Aorta (tissue), 5 donors: ENCODE data around the gene GSTM2. TPM values are rescaled to one million over a fixed set of nuclear protein-coding genes. Genes with fewer than 3 reads are reported as not detected.

ENCODE experiments used
- ATAC-seq: fragments of 200-7000 bp; cut with Tn5 transposase; one replicate; pipeline ENCODE4 v1.9.1; 2022; ENCODE audit warnings: moderate library complexity; ENCODE audit not compliant: low FRiP score
- DNase-seq, 2 donors: peaks; one replicate each; pipeline ENCODE4 v3.0.0-alpha.2; 2020
- H3K27ac ChIP-seq, 2 donors: one replicate each; pipeline ENCODE4 v1.5.1; 2013; ENCODE audit warnings: low read length in 2 of 2, mild to moderate bottlenecking in 2 of 2, moderate library complexity in 2 of 2, control low read depth in 1 of 2, inconsistent platforms in 1 of 2, low read depth in 1 of 2
- H3K27me3 ChIP-seq, 2 donors: one replicate each; pipeline ENCODE4 v1.6.1; 2013; ENCODE audit warnings: control low read depth in 1 of 2, low read length in 1 of 2, mild to moderate bottlenecking in 1 of 2, moderate library complexity in 1 of 2; ENCODE audit not compliant: insufficient read depth in 2 of 2, control insufficient read depth in 1 of 2
- H3K36me3 ChIP-seq, 2 donors: one replicate each; pipeline ENCODE4 v1.6.1; 2013; ENCODE audit warnings: control low read depth in 1 of 2, low read length in 1 of 2, mild to moderate bottlenecking in 1 of 2; ENCODE audit not compliant: insufficient read depth in 2 of 2, control insufficient read depth in 1 of 2
- H3K4me1 ChIP-seq, 2 donors: one replicate each; pipeline ENCODE4 v1.6.1; 2013; ENCODE audit warnings: low read length in 2 of 2, control low read depth in 1 of 2, mild to moderate bottlenecking in 1 of 2, moderate library complexity in 1 of 2; ENCODE audit not compliant: insufficient read depth in 2 of 2, control insufficient read depth in 1 of 2
- H3K4me3 ChIP-seq, 2 donors: one replicate each; pipeline ENCODE4 v1.5.1; 2013; ENCODE audit warnings: low read length in 2 of 2, control low read depth in 1 of 2, mild to moderate bottlenecking in 1 of 2
- H3K9me3 ChIP-seq: one replicate; pipeline ENCODE4 v1.6.1; 2013; ENCODE audit warnings: mild to moderate bottlenecking, low read length; ENCODE audit not compliant: control insufficient read depth
- WGBS, 2 donors: extraction: QIAGEN DNeasy Blood & Tissue Kit; methylation state at CpG; one replicate each; pipeline ENCODE4 v1.1.7; 2013; 5-methylcytosine and 5-hydroxymethylcytosine counted together
- intact Hi-C, 2 donors: fragments of 100-400 bp; cut with DNase I; formaldehyde crosslinking; loops; one replicate each; pipeline versions ENCODE4 v1.14.2 to v1.15.0; 2022
- polyA plus RNA-seq, 2 donors: library from polyadenylated mRNA; stranded (reverse); fragments of 200-250 nt; gene quantifications; one replicate each; pipeline ENCODE4 v1.2.3, GENCODE V29; 2013
- total RNA-seq, 2 donors: library from RNA; stranded (reverse); fragmentation: NEBNext Ultra II Directional; extraction: Animal tissue kit (Norgen Biotek cat#: 25700); gene quantifications; one replicate each; pipeline ENCODE4 v1.2.1, GENCODE V29; 2021
- donor health status: healthy with polysubstance abuse.
- donor health status: Bipolar disorder and iron deficiency.
- donor health status: DM: no; HTN: no; CAD: no.
- donor health status: DM: no; HTN: no; CAD: no.
- donor health status: DM: yes; HTN: yes; CAD: no.

GSTM2 gene
- total and polyA plus RNA-seq, 4 donors: 17.5 to 279 (median 92.1) TPM

DNA sequence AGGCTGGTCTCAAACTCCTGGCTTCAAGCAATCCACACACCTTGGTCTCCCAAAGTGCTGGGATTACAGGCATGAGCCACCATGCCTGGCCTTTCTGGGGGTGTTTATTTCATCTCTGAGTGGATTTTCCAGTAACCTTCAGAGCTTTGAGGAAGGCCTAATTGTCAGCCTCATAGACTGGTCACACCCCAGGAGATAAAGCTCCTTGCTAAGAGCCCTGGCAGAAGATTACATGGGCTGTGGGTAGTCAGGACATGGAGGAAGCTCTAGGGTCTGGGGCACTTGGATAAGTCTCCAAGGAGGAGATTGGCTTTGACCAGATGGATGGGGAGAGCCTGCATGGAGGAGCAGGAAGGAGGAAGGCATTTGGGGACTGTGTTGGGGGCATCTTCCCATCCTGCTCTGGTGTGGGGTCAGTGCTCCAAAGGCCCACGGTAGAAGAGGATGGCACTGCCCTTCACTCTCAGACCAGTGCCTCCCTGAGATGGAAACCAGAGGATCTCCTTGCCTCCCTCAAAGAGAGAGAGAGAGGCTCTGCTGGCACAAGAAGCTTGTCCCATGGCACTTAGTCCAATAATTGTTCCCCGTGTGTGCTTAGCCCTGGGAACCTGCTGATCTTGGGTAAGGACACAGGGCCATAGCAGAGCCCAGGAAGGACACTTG lies 26.6 kb upstream of the GSTM2 start:
- Histone ChIP-seq H3K27me3 (no peaks in the 10 kb centered on the region), H3K27ac (no peak overlapping the region), H3K4me3 (no peak overlapping the region), H3K4me1 (no peaks in the 10 kb centered on the region), H3K9me3 (no peaks in the 10 kb centered on the region), H3K36me3 (no peaks in the 10 kb centered on the region)
- DNase-seq: peak in 1 of 2 donors; percentile 30
- no peak for ATAC-seq
- 62 to 84% methylated on average over 2 of the region's 2 CpGs for WGBS, 2 donors
- intact Hi-C loops: loop anchor here (2.0 to 5.0 kb wide), 4 partner anchors 46 to 346 kb away; partner anchors contain the start of gene GSTM1 (in 1 of the 2)

DNA sequence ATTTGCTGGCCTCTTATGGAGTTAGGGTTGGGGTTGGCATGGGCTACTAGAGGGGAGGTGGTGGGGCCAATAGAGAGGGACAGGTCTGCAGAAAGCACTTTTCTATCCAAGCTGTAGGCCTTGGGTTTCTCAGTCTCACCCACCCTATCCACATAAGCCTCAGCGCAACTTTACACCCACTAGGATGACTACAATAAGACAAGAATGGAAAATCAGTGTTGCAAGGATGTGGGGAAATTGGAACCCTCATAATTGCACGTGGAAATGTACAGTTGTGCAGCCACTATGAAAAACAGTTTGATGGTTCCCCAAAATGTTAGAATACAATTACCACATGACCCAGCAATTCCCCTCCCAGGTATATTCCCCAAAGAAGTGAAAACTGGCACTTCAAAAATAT lies 26.0 kb upstream of the GSTM2 start:
- DNase-seq (no peak), ATAC-seq (no peak)
- 81 to 82% methylated on average over 2 of the region's 2 CpGs for WGBS, 2 donors
- no peak overlapping the region for H3K27ac ChIP-seq
- H3K4me1 ChIP-seq: no peaks in the 10 kb centered on the region
- H3K27me3 ChIP-seq: no peaks in the 10 kb centered on the region
- H3K4me3 ChIP-seq: no peak overlapping the region
- no peaks in the 10 kb centered on the region for H3K36me3 ChIP-seq
- H3K9me3 ChIP-seq: no peaks in the 10 kb centered on the region
- intact Hi-C loops: loop anchor here (2.0 to 5.0 kb wide), 4 partner anchors 45 to 345 kb away; partner anchors contain the start of gene GSTM1 (in 1 of the 2)

DNA sequence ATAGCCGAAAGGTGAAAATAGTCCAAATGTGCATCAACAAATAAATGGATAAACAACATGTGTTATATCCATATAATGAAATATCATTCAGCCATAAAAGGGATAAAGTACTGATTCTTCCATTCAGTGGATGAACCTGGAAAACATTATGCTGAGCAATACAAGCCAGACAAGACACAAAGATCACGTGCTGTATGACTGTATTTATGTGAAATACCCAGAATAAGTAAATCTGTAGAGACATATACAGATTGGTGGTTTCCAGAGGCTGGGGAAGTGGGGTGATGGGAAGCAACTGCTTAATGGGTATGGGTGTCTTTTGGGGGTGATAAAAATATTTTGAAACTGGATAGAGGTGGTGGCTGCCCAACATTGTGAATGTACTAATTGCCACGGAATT lies 25.2 kb upstream of the GSTM2 start:
- no peaks in the 10 kb centered on the region for H3K27me3 ChIP-seq
- DNase-seq (no peak), ATAC-seq (no peak)
- no peaks in the 10 kb centered on the region for H3K9me3 ChIP-seq
- no peaks in the 10 kb centered on the region for H3K4me1 ChIP-seq
- intact Hi-C loops: loop anchor here (1.0 to 5.0 kb wide), 3 partner anchors 96 to 345 kb away; no protein-coding TSS in a partner anchor
- no peak overlapping the region for H3K27ac ChIP-seq
- 76 to 79% methylated on average over 3 of the region's 3 CpGs for WGBS, 2 donors
- H3K36me3 ChIP-seq: no peaks in the 10 kb centered on the region
- H3K4me3 ChIP-seq: no peak overlapping the region

DNA sequence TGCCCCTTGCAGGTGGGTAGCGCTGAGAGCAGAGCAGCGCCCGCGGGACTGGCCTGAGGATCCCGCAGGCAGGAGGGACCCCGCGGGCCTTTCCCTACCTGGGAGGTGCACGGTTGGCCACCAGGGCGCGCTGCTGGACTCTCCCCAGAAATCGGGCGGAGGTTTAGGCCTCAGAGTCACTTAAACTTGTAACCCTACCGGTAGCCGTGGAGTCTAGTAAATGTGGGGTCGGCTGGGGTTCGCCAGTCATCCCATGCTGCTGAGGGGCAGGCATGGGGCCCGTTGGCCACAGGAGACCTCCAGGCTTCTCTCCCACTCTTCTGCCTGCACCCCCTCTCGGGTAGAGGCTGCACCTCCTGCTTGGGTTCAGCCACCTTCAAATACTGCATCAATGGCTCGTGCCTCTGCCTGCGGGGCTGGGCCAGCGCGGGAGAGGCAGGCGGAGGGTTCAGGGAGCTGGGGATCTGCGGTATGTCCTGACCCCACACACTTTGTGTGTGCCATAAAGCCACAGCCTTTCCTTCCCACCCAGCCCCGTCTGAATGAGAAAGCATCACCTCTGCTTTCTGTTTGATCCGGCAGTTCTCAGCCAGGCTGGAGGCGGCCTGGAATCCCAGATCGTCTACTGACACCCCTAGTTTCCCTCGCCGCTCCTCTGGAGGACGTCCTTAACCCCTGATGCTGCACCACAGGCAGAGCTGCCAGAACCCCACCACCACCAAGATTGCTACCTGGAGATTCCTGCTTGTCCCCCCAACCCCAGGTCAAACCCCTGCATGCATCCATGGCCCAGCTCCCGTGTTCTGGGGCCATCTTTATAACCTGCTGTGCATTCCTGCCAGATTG lies 24.2 kb upstream of the GSTM2 start:
- Histone ChIP-seq H3K4me1 (no peaks in the 10 kb centered on the region), H3K27me3 (no peaks in the 10 kb centered on the region), H3K36me3 (no peaks in the 10 kb centered on the region), H3K4me3 (no peak overlapping the region), H3K27ac (no peak overlapping the region), H3K9me3 (no peaks in the 10 kb centered on the region)
- intact Hi-C loops: loop anchor here (1.0 to 5.0 kb wide), 3 partner anchors 97 to 344 kb away; no protein-coding TSS in a partner anchor
- DNase-seq (peak; percentile 92 to 96), ATAC-seq (peak; percentile 77)
- WGBS, 2 donors: 40 to 41% methylated on average over 32 of the region's 32 CpGs

DNA sequence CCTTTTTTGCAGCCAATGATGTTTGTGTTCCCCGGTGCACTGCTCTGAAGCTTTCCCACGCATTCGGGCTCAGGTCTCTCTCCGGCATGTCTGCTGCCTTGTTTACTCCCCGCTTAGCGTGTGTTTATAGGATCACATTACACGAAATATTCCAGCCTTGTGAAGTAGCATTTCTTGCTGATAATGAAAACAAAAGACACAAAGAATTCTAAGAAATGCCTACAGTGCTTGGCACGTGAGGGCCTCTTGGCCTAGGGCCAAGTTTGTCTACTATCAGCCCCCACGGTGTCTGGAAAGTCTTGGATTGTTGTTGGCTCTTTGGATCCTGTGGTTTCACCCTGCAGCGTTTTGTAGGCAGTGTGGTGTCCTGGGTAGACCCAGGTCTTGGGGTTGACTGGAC lies 23.2 kb upstream of the GSTM2 start:
- WGBS, 2 donors: 52% methylated on average over 10 of the region's 10 CpGs; no CpG with 5 or more reads in 1 of the 2 donors
- Histone ChIP-seq H3K36me3 (no peaks in the 10 kb centered on the region), H3K4me3 (no peak overlapping the region), H3K4me1 (no peaks in the 10 kb centered on the region), H3K27ac (no peak overlapping the region), H3K9me3 (no peaks in the 10 kb centered on the region), H3K27me3 (no peaks in the 10 kb centered on the region)
- intact Hi-C loops: loop anchor here (5.0 kb wide), 2 partner anchors 333 to 343 kb away; no protein-coding TSS in a partner anchor
- DNase-seq: no peak
- no peak for ATAC-seq

DNA sequence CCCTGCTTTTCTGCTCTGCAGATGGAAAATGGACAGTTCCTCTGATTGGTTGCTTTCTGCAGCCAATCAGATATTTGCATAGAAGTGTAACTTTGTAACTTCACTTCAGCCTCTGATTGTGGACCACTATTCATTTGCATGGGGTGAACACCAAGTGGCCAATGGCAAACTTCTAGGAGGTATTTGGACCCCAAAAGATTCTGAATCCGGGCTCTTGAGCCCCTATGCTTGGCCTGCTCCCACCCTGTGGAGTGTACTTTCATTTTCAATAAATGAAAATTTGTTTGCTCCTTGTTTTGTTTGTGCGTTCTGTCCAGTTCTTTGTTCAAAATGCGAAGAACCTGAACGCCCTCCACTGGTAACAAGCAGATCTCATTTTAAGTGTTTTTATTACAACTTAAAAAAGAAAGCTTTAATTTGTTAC lies 18.4 kb upstream of the GSTM2 start:
- no peak for DNase-seq
- ATAC-seq: no peak
- 59 to 81% methylated on average over 4 of the region's 4 CpGs for WGBS, 2 donors
- no peaks in the 10 kb centered on the region for H3K36me3 ChIP-seq
- no peaks in the 10 kb centered on the region for H3K27me3 ChIP-seq
- H3K4me1 ChIP-seq: peaks cover 0 to 5% of the 10 kb centered on the region in 2 donors
- no peak overlapping the region for H3K4me3 ChIP-seq
- intact Hi-C loops: no loop called here
- no peak overlapping the region for H3K27ac ChIP-seq
- H3K9me3 ChIP-seq: no peaks in the 10 kb centered on the region

DNA sequence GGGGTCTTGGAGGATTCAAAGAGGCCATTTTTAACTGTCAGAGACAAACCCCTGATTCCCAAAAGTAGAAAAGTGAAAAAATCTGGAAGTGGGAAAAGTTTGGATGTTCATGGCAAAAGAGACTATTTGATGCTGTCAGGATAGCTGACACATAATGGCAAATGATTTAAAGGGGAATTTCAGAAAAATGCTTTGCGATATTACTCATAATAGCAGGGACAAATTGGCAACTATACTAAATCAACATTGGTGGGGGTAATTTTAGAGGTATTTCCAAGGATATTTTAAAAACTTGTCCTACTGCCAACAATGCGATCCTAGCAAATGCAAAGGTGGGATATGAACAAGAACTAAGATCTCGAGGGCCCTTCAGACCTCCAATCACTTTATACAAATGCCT lies 17.2 kb upstream of the GSTM2 start:
- no peaks in the 10 kb centered on the region for H3K27me3 ChIP-seq
- 4 to 9% methylated on average over 3 of the region's 3 CpGs for WGBS, 2 donors
- no peak overlapping the region for H3K27ac ChIP-seq
- no peaks in the 10 kb centered on the region for H3K9me3 ChIP-seq
- no peak for ATAC-seq
- H3K36me3 ChIP-seq: no peaks in the 10 kb centered on the region
- H3K4me1 ChIP-seq: peaks cover 0 to 5% of the 10 kb centered on the region in 2 donors
- no peak overlapping the region for H3K4me3 ChIP-seq
- no peak for DNase-seq
- intact Hi-C loops: no loop called here

- 92 to 98% methylated on average over 2 of the region's 2 CpGs for WGBS, 2 donors
These were observed 15.5 kb upstream of the GSTM2 start for GRCh38 chr1:109652402-109652801.

More at GRCh38 chr1:109652402-109652801, 15.5 kb upstream of the GSTM2 start:
- Histone ChIP-seq H3K27me3 (no peaks in the 10 kb centered on the region), H3K27ac (no peak overlapping the region), H3K36me3 (no peaks in the 10 kb centered on the region), H3K4me1 (peaks cover 0 to 5% of the 10 kb centered on the region in 2 donors), H3K9me3 (no peaks in the 10 kb centered on the region), H3K4me3 (no peak overlapping the region)
- DNase-seq (no peak), ATAC-seq (no peak)
- intact Hi-C loops: no loop called here
